ENCODE results near the gene OTOGL. TPM values are rescaled to one million over a fixed set of nuclear protein-coding genes. Genes with fewer than 3 reads are reported as not detected.

The OTOGL gene
- total RNA-seq, 4 donors from 2014 or later, result 0.72 to 1.2 (median 0.88) TPM

DNA sequence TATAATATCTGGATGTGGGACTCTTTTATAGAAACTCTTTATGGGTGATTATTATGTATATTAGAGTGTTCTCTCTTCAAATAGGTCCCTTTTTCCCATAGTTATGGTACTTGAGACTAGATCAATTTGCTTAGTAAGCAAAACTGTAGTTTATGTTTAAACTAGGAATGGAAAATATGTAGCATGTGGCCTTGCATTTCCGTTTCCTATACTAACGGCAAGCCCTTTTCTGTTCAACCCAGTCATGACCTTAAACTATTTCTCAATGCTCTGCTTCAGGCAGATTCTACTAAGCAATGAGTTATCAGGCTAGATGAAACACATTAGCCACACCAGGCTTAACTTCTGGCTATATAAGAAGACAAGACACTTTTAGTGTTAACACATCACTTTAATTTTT lies 84.6 kb downstream of the OTOGL start:
- TF ChIP-seq POLR2A (IDR thresholded peaks at IDR 0.05) (no peak), EP300 (IDR thresholded peaks at IDR 0.05) (no peak), POLR2AphosphoS5 (IDR thresholded peaks at IDR 0.05) (no peak)
- TF ChIP-seq, protein P1, sequence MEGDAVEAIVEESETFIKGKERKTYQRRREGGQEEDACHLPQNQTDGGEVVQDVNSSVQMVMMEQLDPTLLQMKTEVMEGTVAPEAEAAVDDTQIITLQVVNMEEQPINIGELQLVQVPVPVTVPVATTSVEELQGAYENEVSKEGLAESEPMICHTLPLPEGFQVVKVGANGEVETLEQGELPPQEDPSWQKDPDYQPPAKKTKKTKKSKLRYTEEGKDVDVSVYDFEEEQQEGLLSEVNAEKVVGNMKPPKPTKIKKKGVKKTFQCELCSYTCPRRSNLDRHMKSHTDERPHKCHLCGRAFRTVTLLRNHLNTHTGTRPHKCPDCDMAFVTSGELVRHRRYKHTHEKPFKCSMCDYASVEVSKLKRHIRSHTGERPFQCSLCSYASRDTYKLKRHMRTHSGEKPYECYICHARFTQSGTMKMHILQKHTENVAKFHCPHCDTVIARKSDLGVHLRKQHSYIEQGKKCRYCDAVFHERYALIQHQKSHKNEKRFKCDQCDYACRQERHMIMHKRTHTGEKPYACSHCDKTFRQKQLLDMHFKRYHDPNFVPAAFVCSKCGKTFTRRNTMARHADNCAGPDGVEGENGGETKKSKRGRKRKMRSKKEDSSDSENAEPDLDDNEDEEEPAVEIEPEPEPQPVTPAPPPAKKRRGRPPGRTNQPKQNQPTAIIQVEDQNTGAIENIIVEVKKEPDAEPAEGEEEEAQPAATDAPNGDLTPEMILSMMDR (IDR thresholded peaks at IDR 0.05), result no peak
- no peaks in the 10 kb centered on the region for H3K27me3 ChIP-seq
- peaks cover 11% of the 10 kb centered on the region for H3K4me1 ChIP-seq
- DNase-seq (ENCODE audit: low spot score in 2 of 2), result no peak
- H3K27ac ChIP-seq, result no peak overlapping the region
- no peak overlapping the region for H3K4me3 ChIP-seq
- no peaks in the 10 kb centered on the region for H3K36me3 ChIP-seq
- 67% methylated on average over 2 of the region's 2 CpGs for WGBS
- H3K9me3 ChIP-seq, result no peaks in the 10 kb centered on the region

DNA sequence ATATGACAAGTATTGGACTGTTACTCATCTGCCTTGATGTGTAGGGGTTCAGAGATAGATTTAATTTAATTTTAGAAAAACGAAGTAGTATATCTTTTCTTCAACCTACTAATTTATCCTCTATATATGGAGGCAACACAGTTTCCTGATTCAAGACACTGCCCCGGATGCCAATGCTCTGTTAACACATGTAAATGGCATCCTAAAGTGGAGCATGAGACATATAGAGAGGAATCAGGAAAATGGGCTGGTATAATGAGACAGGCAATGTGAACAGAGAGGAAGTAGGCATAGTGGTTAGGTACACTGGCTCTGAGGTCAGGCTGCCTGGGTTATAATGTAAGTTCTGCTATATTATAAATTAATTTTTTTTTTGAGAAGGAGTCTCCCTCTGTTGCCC lies 85.6 kb downstream of the OTOGL start:
- TF ChIP-seq POLR2AphosphoS5 (IDR thresholded peaks at IDR 0.05) (no peak), POLR2A (IDR thresholded peaks at IDR 0.05) (no peak), EP300 (IDR thresholded peaks at IDR 0.05) (no peak)
- TF ChIP-seq, protein P1 (IDR thresholded peaks at IDR 0.05), result no peak
- H3K9me3 ChIP-seq, result no peaks in the 10 kb centered on the region
- DNase-seq (ENCODE audit: low spot score in 2 of 2), result no peak
- H3K36me3 ChIP-seq, result no peaks in the 10 kb centered on the region
- H3K4me1 ChIP-seq, result peaks cover 11% of the 10 kb centered on the region
- no peak overlapping the region for H3K4me3 ChIP-seq
- WGBS, result 46% methylated on average over 2 of the region's 2 CpGs
- no peak overlapping the region for H3K27ac ChIP-seq
- H3K27me3 ChIP-seq, result no peaks in the 10 kb centered on the region

DNA sequence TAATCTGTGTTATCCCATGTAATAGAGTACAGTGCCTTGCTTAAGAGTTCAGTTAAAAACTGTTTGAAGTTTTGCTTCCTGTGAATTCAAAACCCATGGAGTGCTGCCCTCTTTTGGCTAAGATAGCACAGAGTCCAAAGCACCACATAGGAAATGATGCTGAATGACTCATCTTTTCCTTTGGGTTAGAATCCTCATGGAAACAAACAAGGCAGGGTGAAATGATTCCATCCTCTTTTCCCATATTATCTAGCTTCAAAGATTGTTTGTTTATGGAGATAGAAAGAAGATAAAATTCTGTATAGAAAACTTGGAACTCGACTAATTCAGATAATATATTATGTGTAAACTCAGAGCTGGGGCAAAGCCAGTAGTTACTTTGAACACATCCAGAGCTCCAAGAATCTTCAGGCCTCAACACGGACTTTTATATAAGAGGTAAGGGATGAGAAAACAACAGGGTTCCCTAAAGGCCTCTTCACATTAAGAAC lies 87.4 kb downstream of the OTOGL start:
- Histone ChIP-seq H3K36me3 (no peaks in the 10 kb centered on the region), H3K4me1 (peaks cover 11% of the 10 kb centered on the region), H3K27ac (peak overlapping the region; percentile 56), H3K9me3 (no peaks in the 10 kb centered on the region), H3K27me3 (no peaks in the 10 kb centered on the region), H3K4me3 (no peak overlapping the region)
- 0% methylated on average over 2 of the region's 2 CpGs for WGBS
- TF ChIP-seq POLR2A (IDR thresholded peaks at IDR 0.05), result no peak
- TF ChIP-seq, protein P1 (IDR thresholded peaks at IDR 0.05), result peak; percentile 44 to 63
- TF ChIP-seq EP300 (IDR thresholded peaks at IDR 0.05), result no peak
- TF ChIP-seq POLR2AphosphoS5 (IDR thresholded peaks at IDR 0.05), result peak in 2 of 3 donors; percentile 64 to 79
- peak in 1 of 2 donors; percentile 62 for DNase-seq (ENCODE audit: low spot score in 2 of 2)

DNA sequence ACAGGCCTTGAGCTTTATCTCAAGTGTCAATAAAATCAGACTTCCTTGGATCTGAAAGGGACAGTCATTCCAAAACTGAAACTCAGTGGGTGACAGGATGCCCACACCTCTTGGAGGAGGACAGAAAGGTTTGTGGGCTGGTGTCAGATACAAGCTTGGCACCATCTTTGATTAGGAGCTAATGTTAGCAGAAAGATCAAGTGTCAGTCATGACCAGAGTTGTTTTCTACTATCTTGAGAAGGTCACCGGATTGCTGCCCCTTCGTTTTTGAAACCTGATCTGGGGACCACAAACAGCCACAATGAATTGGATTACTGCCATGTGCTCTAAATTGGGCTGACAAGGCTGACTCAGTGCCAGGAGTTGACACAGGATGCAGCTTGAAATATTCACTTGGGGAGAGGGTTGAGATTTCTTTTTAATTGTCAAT lies 88.3 kb downstream of the OTOGL start:
- Histone ChIP-seq H3K36me3 (no peaks in the 10 kb centered on the region), H3K9me3 (no peaks in the 10 kb centered on the region), H3K27me3 (no peaks in the 10 kb centered on the region), H3K4me1 (peaks cover 11% of the 10 kb centered on the region), H3K4me3 (no peak overlapping the region), H3K27ac (peak overlapping the region; percentile 56)
- 51% methylated on average over 2 of the region's 2 CpGs for WGBS
- TF ChIP-seq POLR2A (IDR thresholded peaks at IDR 0.05) (no peak), EP300 (IDR thresholded peaks at IDR 0.05) (no peak), POLR2AphosphoS5 (IDR thresholded peaks at IDR 0.05) (no peak)
- TF ChIP-seq, protein P1 (IDR thresholded peaks at IDR 0.05), result no peak
- DNase-seq (ENCODE audit: low spot score in 2 of 2), result no peak

DNA sequence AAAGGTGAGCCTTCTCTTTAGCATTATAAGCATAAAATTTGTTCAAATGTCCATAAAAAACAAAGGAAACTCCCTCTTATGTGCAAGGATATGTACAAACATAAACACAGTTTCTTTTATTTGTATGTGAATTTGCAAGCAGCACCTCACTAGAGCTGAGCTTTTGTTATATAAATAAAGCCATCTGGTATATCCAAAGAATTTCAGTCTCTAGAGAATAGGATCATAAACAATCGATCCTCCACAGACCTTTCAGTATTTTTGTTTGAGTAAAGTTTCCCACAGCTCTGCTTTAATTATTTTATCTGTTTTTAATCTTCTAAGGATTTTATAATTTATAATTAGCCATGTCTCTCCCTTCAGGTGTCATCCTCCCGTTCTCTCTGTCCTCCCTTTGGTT lies 89.2 kb downstream of the OTOGL start:
- no peak overlapping the region for H3K27ac ChIP-seq
- peaks cover 11% of the 10 kb centered on the region for H3K4me1 ChIP-seq
- TF ChIP-seq, protein P1 (IDR thresholded peaks at IDR 0.05), result no peak
- no peak for TF ChIP-seq POLR2A (IDR thresholded peaks at IDR 0.05)
- TF ChIP-seq POLR2AphosphoS5 (IDR thresholded peaks at IDR 0.05), result no peak

More for the DNA sequence above, 89.2 kb downstream of the OTOGL start:
- no peaks in the 10 kb centered on the region for H3K36me3 ChIP-seq
- WGBS, result 68% methylated on average over 2 of the region's 2 CpGs
- H3K9me3 ChIP-seq, result no peaks in the 10 kb centered on the region
- DNase-seq (ENCODE audit: low spot score in 2 of 2), result no peak
- no peaks in the 10 kb centered on the region for H3K27me3 ChIP-seq
- no peak overlapping the region for H3K4me3 ChIP-seq

Data from suprapubic skin (tissue), 4 donors.